ENCODE results near the gene E4F1. TPM values are rescaled to one million over a fixed set of nuclear protein-coding genes. Genes with fewer than 3 reads are reported as not detected.

E4F1 gene
- total and polyA plus RNA-seq, 2 experiments from 2014 or later = 15.5 to 19.7 TPM

- H3K79me2 ChIP-seq = peaks cover 4% of the 10 kb centered on the region
- no peak overlapping the region for H2AFZ ChIP-seq
- H3K27ac ChIP-seq = no peak overlapping the region
- 83% methylated on average over 30 of the region's 30 CpGs for WGBS (ENCODE audit: low lambda C conversion rate, missing lambda C conversion rate)
- no peak for TF ChIP-seq EZH2phosphoT487 (IDR thresholded peaks at IDR 0.05; ENCODE audit: low read depth, severe bottlenecking, unreplicated experiment)
- no peak for TF ChIP-seq EZH2 (IDR thresholded peaks at IDR 0.05; ENCODE audit: borderline replicate concordance)
- TF ChIP-seq CTCF (IDR thresholded peaks at IDR 0.05; ENCODE audit: poor library complexity) = no peak
- no peaks in the 10 kb centered on the region for H3K9me2 ChIP-seq (replicated peaks; ENCODE audit: insufficient read depth)
- H3K27me3 ChIP-seq = no peaks in the 10 kb centered on the region
- H3K4me1 ChIP-seq (ENCODE audit: insufficient read depth) = no peaks in the 10 kb centered on the region
- DNase-seq (ENCODE audit: low spot score) = no peak
- no peaks in the 10 kb centered on the region for H4K20me1 ChIP-seq (ENCODE audit: insufficient read depth, poor library complexity, severe bottlenecking)
- no peaks in the 10 kb centered on the region for H3K9me3 ChIP-seq (ENCODE audit: low read depth)
- H3K4me3 ChIP-seq = no peak overlapping the region
- H3K4me2 ChIP-seq = no peak overlapping the region
- H3K36me3 ChIP-seq (replicated peaks; ENCODE audit: insufficient read depth, low read depth) = no peaks in the 10 kb centered on the region
Observed at GRCh38 chr16:2275476-2276367, 52.3 kb downstream of the E4F1 start.

- Histone ChIP-seq H3K9me3 (ENCODE audit: low read depth) (no peaks in the 10 kb centered on the region), H2AFZ (no peak overlapping the region), H3K9me2 (replicated peaks; ENCODE audit: insufficient read depth) (no peaks in the 10 kb centered on the region), H3K4me3 (no peak overlapping the region), H3K36me3 (replicated peaks; ENCODE audit: insufficient read depth, low read depth) (no peaks in the 10 kb centered on the region), H3K4me2 (no peak overlapping the region), H3K27me3 (no peaks in the 10 kb centered on the region), H4K20me1 (ENCODE audit: insufficient read depth, poor library complexity, severe bottlenecking) (no peaks in the 10 kb centered on the region), H3K4me1 (ENCODE audit: insufficient read depth) (no peaks in the 10 kb centered on the region), H3K79me2 (no peaks in the 10 kb centered on the region), H3K27ac (no peak overlapping the region)
- 78% methylated on average over 26 of the region's 26 CpGs for WGBS (ENCODE audit: low lambda C conversion rate, missing lambda C conversion rate)
- TF ChIP-seq EZH2 (IDR thresholded peaks at IDR 0.05; ENCODE audit: borderline replicate concordance) = no peak
- TF ChIP-seq EZH2phosphoT487 (IDR thresholded peaks at IDR 0.05; ENCODE audit: low read depth, severe bottlenecking, unreplicated experiment) = no peak
- no peak for TF ChIP-seq CTCF (IDR thresholded peaks at IDR 0.05; ENCODE audit: poor library complexity)
- DNase-seq (ENCODE audit: low spot score) = no peak
Observed at GRCh38 chr16:2276368-2277195, 53.2 kb downstream of the E4F1 start.

GRCh38 chr16:2277466-2278271 lies 54.3 kb downstream of the E4F1 start:
- H4K20me1 ChIP-seq (ENCODE audit: insufficient read depth, poor library complexity, severe bottlenecking) = no peaks in the 10 kb centered on the region
- TF ChIP-seq CTCF (IDR thresholded peaks at IDR 0.05; ENCODE audit: poor library complexity) (no peak), EZH2 (IDR thresholded peaks at IDR 0.05; ENCODE audit: borderline replicate concordance) (no peak), EZH2phosphoT487 (IDR thresholded peaks at IDR 0.05; ENCODE audit: low read depth, severe bottlenecking, unreplicated experiment) (no peak)
- H3K9me3 ChIP-seq (ENCODE audit: low read depth) = no peaks in the 10 kb centered on the region
- H3K9me2 ChIP-seq (replicated peaks; ENCODE audit: insufficient read depth) = no peaks in the 10 kb centered on the region
- H2AFZ ChIP-seq = no peak overlapping the region
- no peak overlapping the region for H3K4me3 ChIP-seq
- no peak overlapping the region for H3K4me2 ChIP-seq
- no peaks in the 10 kb centered on the region for H3K79me2 ChIP-seq
- no peaks in the 10 kb centered on the region for H3K4me1 ChIP-seq (ENCODE audit: insufficient read depth)
- no peaks in the 10 kb centered on the region for H3K36me3 ChIP-seq (replicated peaks; ENCODE audit: insufficient read depth, low read depth)
- no peak overlapping the region for H3K27ac ChIP-seq
- no peak for DNase-seq (ENCODE audit: low spot score)
- H3K27me3 ChIP-seq = no peaks in the 10 kb centered on the region
- WGBS (ENCODE audit: low lambda C conversion rate, missing lambda C conversion rate) = 90% methylated on average over 23 of the region's 25 CpGs
